NCI-H69 (cell line): ENCODE results near the gene PRKCB.

Experiments used
- DNase-seq: peaks from one replicate; lab custom pipeline; 2025; lab: John Stamatoyannopoulos, UW

Gene PRKCB

DNA sequence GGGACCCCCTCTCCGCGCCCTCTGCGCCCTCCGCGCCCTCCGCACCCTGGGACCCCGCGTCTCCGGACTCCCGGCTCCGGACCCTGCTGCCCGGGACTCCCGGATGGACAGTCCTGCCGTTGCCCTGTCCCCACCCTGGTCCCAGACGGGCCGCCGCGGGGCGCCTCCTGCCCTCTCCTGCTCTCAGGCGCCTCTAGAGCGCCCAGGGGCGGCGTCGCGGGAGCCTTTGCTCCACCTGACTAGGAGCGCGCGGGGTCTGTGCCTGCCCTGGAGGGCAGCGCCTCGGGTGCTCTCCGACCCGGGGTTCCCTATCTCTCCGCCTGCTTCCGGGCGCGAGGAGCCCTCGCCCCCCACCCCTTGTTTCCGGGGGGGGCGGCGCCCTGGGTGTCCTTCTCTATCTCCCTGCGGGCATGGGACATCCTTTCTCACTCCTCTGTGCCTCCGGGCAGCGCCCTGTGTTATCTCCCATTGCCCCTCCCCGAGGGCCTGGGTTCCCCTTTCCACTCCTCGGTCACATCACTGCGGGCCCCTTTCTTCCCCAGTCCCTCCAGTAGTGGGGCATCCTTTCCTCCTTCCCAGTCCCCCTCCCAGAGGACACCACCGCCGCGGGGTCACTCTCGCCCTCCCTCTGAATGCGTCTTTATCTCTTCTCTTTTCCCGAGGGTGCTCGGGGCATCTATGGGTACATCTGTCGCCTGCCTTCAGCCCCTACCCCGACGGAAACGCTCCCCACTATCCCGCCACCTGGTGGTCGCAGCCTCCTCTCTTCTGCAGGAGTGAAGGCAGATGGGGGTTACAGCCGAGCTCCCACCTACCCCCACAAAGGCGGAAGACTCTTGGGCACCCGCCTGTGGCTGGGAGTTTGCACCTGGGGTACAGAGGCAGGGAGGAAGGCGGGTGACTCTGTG, 875 bp downstream of the PRKCB start:
- DNase-seq: peak; percentile 69

DNA sequence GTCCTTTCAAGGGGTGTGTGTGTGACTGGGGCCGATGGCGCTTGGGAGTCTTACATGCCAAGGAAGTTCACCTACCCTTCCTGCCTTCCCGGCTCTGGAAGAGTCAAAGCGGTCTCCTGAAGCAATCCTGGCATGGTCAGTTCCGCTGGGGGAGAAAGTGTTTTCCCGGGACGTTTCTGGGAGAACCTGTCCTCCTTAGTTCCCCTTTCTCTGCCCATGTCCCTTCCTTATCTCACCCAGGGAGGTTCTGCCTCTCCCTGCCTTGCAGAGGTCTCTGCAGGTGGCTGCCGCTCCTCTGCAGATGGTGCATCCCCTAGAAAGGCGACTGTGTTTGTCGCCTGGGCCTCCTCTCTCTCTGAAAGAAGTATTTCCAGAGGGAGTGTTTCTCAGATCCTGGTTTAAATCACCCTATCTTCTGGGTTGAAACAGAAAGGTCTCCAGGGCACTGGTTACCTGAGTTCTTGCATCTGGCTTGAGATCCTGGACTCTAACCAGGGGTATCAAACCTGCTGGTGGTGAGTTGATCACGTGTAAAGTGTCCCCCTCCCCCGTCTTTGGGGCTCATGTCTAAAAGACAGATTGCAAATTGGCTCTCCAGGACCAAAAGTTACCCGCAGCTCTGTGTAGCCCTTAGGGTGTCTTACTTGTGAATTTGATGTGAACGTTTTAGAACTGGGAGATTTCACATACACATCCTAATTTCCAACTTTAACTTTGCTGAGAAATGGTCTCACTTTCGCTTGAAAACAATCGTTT, 1.9 kb downstream of the PRKCB start:
- peak; percentile 43 for DNase-seq

DNA sequence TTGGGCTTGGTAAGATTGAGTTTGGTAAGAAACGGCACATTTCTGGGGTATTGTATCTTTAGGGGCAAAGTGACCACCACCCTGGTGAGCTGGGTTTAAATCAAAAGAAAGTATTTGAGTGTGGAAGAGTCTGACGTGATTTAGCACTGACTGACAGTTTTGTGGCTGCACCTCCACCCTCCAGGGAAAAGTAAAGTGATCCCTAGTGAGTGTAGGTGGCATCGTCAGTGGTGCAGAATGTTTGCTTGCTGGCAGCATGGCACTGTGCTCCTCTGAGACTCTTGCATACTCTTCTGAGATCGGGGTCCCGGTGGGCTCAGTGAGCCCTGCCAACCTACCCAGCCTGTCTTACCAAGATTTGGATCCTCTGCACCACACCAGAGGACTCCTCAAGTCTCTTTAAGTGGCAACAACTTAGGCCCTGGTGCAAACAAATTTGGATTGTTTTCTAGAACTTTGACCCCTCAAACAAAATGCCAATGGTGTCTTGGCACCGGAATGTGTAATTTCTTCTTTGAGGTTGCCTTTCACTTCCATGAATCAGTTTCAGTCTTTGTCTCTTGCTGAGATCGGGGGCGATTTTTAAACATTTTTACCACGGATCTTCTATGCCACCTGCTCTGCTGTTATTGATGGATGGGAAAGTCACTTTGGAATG, 2.8 kb downstream of the PRKCB start:
- peak; percentile 41 for DNase-seq

DNA sequence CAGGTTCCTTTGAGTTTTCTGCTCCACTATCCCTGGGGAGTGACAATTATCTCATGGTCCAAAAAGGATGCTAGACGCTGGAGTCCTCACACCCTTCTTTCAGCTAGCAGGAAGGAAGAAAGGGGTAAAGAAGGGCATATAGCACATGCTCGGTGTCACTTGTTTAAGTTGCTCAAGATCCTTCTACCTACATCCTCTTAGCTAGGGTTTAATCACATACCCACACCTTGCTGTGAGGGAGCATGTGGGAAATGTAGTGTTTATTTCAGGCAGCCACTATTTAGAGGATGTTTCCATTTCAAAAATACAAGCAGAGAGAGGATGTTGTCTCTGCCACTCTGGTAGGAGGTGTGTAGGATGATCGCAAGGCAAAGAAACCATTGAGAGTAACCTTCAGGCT, 4.5 kb downstream of the PRKCB start:
- DNase-seq: peak; percentile 8

DNA sequence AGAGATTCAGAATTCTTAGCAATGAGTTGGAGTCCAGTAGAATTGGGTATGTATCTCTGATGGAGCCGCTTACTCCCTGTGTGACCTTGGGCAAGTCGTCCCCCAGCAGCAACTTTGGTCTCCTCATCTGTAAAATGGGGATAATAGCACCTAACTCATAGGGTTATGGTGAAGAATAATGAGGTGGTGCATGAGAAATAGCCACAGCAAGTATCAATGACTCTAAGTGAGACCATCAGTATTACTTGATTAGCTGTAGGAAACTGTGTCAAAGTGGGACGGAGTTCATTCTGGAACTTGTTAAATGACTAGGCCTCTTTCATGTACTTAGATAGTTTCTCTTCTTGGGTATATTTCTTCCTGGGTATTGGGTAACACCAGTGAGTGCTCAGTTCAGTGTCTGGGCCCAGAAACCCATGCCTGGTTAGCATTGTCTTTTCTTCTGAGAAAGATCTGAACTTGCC, 6.4 kb downstream of the PRKCB start:
- no peak for DNase-seq

DNA sequence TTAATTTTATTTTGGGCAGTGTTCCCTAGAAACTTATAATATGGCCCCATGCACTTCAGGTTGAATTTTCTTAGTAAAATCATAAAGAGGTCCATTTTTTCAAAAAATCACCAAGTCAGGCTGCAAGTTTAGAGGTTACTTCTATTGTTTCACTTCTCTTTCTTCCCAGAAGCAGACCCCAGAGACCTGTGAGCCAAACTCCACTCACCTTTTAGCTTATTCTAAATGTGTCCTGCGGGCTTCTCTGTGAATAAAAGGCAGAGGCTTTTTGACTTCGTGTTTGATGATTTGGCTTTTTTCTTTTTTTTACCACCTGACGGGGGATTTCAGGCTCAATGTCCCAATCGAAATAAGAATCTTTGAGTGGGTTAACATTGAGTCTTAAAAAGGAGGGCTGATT, 7.4 kb downstream of the PRKCB start:
- no peak for DNase-seq

DNA sequence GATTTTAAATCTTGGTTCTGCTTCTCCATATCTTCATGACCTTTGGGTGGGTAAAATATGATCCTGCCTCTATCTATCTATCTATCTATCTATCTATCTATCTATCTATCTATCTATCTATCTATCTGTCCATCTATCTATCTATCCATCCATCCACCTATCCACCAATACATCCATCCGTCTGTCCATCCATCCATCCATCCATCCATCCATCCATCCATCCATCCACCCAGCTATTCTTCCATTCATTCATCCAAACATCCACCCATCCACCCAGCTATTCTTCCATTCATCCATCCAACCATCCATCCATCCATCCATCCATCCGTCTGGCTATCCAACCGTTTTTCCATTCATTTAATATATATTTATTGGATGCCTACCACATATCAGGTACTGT, 11.5 kb downstream of the PRKCB start:
- DNase-seq: no peak

DNA sequence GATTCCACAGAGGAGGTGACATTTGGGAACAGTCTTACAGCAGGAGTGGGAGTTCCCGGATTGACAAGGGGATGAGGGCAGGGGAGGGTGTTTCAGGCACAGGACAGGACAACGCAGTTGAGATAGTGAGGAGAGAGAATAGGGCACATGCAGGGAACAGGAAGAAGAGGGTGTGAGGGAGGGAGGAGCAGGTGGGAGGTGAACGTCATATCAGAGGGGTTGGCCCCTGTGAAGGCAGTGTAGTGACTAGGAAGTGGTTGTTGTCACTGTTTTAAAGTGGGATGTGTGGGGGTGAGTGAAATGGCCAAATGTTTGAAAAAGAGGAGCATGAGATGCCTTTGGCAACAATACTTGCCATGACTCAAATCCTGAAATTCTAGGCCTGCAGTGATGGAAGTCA, 12.2 kb downstream of the PRKCB start:
- DNase-seq: no peak

DNA sequence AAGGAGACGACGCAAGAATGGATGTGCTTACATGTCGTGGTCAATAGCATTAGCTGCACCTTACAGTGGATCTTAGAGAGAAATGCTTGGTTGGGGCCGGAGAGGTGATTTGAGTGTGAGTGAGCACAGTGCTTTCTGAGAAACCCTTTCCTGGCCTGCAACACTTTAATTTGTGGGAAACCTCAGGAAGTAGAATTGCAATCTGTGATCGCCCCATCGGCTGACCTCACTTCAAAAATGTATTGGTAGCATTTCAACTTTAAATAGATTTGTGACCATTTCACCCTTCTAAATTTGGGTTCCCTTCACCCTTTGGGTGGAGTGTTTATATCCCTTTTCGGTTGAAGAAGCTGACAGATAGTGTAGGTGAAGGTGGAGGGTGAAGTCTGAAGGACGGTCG, 13.2 kb downstream of the PRKCB start:
- no peak for DNase-seq

DNA sequence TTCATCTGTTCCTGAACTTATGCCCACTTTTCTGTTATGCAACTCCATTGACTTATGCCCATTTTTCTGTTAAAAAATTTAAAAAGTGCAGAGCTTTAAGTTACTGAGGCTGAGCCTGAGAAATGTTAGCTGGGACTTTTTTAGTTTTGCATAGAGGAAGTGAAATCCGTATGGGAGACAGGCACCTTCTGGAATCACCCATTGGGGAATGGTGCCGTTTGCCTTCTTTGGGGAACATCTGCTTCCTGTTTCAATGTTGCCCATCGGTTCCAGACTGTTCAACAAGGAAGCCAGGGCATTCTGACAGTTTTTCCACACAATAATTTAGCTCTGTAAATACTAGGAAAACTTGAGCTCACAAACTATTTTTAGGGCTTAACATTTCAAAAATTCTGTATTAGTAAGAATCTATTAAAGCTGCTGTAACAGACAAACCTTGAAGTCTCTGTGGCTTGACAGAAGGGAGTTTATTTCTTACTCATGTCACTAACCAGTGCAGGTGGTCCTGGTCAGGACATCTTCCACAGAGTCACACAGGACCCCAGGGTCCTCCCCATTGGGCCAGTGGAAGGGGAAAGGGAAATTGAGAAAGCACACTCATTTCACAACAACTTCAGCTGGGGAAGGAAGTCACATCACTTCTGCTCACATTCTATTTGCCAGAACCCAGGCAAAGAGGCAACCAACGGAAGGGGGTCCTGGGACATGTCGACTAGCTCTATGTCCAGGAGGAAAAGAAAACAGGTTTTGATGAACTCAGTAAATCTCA, 17.2 kb downstream of the PRKCB start:
- no peak for DNase-seq

DNA sequence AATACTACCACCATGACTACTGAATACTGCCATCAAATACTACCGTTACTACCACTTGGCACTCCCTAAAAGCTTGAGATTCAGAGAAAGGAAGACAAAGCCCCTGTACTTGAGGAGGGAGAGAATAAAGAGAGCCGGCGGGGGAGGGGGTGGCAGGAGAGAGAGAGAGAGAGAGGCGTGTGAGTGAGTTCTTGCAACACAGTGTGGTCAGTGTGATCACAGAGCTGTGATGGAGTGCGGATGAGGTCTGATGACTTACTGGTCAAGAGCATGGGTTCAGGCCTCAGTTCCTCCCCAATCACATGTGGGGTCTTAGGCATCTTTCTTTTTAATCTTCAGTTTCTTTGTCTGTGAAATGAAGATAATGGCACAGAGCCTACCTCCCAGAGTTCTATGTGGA, 19.2 kb downstream of the PRKCB start:
- DNase-seq: no peak

DNA sequence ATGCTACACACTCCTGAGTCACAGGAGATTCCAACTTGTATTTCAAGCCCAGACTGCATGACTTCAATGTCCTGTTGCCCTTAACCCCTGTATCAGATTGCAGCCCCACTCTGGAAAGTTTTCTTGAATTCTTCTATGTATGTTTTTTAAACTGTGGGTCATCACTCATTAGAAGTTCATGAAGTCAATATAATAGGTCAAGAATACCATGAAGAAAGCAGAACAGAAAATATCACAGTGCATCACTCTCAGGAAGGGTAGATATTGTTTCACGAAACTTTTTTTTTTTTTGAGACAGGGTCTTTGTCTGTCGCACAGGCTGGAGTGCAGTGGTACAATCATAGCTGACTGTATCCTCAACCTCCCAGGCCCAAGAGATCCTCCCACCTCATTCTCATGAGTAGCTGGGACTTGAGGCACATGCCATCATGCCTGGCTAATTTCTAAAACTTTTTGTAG, 20.5 kb downstream of the PRKCB start:
- DNase-seq: no peak

DNA sequence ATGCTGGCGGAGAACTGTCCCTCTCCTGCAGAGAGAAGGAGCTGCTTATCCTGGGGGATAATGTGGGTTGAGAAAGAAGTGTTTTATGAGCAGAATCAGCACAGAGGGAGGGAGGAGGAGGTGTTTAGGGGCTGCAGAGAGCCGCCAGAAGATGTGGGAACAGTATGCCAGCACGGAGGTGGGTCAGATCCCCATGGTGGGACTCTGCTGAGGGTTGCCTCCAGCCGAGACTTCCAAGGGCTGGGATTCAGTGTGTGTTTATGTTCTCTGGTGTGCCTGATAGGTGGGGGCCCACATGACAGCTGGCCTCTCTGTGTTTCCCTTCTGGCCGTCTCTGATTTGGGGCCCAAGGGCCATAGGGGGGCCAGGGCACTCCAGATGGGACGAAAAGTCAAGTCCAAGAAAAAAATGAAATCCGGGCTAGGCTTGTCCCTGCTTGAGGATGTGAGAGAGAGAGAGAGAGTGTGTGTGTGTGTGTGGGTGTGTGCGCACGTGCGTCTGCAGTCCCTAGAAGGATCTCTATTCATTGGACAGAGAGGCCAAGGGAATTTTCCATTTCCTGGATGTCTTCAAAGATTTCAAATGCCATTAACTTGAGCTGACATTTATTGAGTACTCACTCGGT, 21.6 kb downstream of the PRKCB start:
- no peak for DNase-seq

DNA sequence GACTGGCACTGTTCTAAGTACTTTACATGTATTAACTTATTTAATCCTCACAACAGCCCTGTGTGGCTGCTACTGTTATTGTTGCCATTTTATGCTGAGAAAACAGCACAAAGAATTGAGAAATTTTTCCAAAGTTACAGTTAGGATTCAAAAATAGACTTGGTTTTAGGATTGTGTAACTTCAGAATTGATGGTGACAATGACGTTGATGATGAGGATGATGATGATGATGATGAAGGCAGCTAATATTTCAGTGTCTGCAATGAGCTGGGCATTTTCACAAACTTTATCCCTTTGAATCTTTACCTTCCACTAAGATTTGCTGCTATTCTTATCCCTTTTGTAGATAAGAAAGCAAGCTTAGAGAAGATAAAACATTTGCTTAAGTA, 22.1 kb downstream of the PRKCB start:
- DNase-seq: no peak

DNA sequence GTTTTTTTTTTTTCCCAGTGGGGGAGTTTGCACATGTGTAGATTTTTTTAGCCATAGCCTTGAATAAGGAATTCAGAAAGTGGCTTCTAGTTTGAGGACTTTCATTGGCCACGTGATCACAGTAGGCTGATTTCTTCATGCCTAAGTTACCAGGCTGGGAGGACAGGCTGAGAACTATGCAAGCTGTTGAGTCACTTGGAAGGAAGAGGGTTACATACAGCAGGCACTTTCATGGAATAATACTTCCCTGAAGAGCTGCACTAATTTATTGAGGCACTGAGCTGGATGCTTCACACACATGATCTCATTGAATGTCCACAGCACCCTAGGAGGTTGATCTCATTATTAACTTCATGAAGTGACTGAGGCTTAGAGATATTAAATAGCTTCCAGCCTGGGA, 22.8 kb downstream of the PRKCB start:
- DNase-seq: no peak

DNA sequence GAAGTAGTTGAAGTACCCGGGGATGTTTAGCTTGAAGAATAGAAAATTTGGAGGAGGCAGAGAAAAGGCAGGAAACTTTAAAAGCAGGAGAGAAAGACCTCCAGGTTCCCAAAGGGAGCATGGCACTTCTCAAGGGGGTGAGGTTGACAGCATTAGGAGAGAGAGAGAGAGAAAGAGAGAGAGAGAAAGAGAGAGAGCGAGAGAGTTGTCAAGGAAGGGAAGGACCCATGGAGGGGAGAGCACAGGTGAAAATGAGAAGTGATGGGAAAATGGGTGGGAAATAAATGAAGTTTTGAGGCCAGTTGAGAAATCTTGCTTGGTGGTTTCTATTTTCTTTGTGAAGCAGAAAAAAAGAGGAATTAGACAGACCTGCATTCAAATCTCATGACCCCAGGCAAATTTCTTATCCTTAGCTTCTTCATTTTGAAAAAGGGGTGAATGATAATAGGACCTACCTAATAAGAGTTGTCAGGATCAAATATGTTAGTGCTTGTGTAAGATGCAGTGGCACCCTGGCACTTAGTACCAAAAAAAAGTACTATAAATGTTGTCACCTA, 24.0 kb downstream of the PRKCB start:
- DNase-seq: no peak

DNA sequence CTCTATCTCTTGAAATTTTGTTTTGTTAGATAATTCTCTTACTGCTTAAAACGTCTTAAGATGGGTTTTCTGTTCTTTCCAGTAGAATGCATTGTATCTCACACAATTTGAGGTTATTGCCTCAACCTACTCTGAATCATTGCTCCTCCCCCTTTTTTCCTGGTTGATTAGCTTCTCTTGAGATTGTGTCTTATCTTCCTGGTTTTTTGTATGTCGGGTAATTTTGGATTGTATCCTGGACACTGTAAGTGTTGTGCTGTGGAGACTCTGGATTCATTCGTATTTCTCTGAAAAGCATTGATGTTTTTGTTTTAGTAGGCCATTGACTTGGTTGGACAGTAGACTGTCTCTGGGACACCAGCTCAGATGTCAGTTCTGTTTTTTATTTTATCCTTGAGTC, 26.1 kb downstream of the PRKCB start:
- no peak for DNase-seq

DNA sequence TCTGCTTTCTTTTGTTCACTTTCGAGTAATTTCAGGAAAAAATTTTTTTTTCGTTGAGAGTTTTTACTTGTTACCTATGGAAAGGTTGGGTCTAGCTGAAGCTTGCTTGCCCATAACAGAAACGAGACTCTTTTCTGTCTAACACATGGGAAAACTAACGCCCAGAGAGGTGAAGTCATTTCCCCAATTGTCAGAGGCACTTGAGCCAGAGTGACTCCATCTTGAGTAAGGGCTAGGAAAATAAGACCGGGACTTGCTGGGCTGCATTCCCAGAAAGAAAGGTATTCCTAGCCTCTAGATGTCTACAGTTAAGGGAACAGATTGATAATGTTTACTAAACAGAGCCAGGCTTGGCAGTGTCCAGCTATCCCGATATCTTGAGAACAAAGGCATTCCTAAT, 26.8 kb downstream of the PRKCB start:
- DNase-seq: no peak

DNA sequence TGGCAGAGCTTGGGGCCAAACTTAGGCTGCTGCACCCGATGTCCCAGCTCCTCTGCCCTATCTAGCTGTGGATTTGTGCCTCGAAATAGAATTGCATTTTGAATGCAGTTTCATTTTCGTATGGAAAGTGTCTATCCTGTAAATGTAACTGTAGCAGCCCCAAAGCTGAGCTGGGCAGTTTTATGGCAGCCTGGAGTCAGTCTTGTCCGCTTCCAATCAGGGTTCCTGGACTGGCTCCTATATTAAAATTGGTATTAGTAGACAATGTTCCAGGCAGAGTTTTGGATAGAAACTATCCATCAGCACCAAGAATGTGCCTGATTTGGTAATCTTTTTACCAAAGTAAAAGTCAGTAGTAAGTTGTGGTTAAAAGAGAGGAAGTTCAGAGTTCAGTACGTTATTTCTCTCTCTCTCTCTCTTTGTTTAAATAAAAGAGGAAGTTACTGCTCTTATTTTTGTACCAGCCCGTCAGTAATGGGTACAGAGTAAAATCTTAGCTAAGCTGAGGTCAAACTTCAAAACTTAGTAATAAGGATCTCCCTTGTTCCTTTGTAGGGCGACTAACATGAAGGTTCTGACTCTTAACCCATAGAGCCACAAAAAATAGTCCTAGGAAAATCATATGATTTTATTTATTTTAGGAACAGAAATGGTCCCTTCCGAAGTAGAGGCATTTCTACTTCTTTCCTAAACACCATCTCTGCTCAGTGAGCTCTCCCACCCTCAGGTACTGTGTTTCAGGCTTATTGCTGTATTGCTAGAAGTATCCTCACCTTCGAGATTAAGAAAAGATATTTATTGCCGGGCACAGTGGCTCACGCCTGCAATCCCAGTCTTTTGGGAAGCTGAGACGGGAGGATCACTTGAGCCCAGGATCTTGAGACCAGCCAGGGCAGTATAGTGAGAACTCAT, 28.0 kb downstream of the PRKCB start:
- DNase-seq: no peak

DNA sequence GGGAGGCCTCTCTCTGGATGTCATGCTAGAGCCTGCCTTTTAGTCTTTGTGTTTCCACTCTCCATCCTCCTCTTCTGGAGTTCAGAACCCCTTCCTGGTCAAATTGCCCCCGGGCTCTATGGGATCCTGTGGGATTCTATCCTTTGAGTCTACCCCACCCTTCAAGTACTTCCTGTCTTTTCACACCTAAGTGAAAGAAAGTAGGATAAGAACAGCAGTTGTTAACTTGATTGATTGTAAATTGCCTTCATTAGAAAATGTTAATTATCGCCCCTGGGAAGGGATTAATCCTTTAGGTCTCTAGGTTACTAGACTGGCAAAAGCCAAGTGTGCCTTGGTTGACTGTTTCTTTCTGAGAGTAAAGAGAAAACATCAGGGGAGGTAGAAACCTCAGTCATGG, 30.1 kb downstream of the PRKCB start:
- DNase-seq: peak; percentile 97
